ENCODE results near the gene PPIL1.

DNA sequence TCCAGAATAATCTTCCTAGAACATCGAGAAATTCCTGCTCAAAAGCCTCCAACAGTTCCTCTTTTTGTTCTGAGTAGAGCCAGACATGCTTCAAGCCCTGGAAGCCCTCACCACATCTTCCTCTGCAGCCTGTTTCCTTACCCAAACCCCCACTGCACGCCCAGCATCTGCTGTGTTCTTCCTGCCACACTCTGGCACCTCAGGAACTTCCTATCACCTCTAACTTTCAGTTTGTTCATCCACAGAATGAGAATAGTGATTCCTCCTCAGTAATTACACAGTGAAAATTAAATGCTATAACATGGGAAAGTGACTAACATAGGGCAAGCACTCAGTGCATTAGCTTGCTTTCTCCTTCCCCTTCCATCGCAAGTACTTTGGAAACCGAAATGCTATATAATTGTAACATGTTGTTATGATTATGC lies 37.4 kb upstream of the PPIL1 start:
- no peak for TF ChIP-seq EZH2phosphoT487 (IDR thresholded peaks at IDR 0.05; ENCODE audit: insufficient read depth, low read depth)
- no peak for TF ChIP-seq EZH2 (IDR thresholded peaks at IDR 0.05; ENCODE audit: insufficient read depth, poor library complexity, severe bottlenecking)
